Aorta (tissue), 5 donors: ENCODE data around the gene TCF4. TPM values are rescaled to one million over a fixed set of nuclear protein-coding genes. Genes with fewer than 3 reads are reported as not detected.

Experiments
- ATAC-seq: fragments of 200-7000 bp; cut with Tn5 transposase; one replicate; pipeline ENCODE4 v1.9.1; 2022; ENCODE audit warnings: moderate library complexity; ENCODE audit not compliant: low FRiP score
- DNase-seq, 2 donors: peaks; one replicate each; pipeline ENCODE4 v3.0.0-alpha.2; 2020
- H3K27ac ChIP-seq, 2 donors: one replicate each; pipeline ENCODE4 v1.5.1; 2013; ENCODE audit warnings: low read length in 2 of 2, mild to moderate bottlenecking in 2 of 2, moderate library complexity in 2 of 2, control low read depth in 1 of 2, inconsistent platforms in 1 of 2, low read depth in 1 of 2
- H3K27me3 ChIP-seq, 2 donors: one replicate each; pipeline ENCODE4 v1.6.1; 2013; ENCODE audit warnings: control low read depth in 1 of 2, low read length in 1 of 2, mild to moderate bottlenecking in 1 of 2, moderate library complexity in 1 of 2; ENCODE audit not compliant: insufficient read depth in 2 of 2, control insufficient read depth in 1 of 2
- H3K36me3 ChIP-seq, 2 donors: one replicate each; pipeline ENCODE4 v1.6.1; 2013; ENCODE audit warnings: control low read depth in 1 of 2, low read length in 1 of 2, mild to moderate bottlenecking in 1 of 2; ENCODE audit not compliant: insufficient read depth in 2 of 2, control insufficient read depth in 1 of 2
- H3K4me1 ChIP-seq, 2 donors: one replicate each; pipeline ENCODE4 v1.6.1; 2013; ENCODE audit warnings: low read length in 2 of 2, control low read depth in 1 of 2, mild to moderate bottlenecking in 1 of 2, moderate library complexity in 1 of 2; ENCODE audit not compliant: insufficient read depth in 2 of 2, control insufficient read depth in 1 of 2
- H3K4me3 ChIP-seq, 2 donors: one replicate each; pipeline ENCODE4 v1.5.1; 2013; ENCODE audit warnings: low read length in 2 of 2, control low read depth in 1 of 2, mild to moderate bottlenecking in 1 of 2
- H3K9me3 ChIP-seq: one replicate; pipeline ENCODE4 v1.6.1; 2013; ENCODE audit warnings: mild to moderate bottlenecking, low read length; ENCODE audit not compliant: control insufficient read depth
- WGBS, 2 donors: extraction: QIAGEN DNeasy Blood & Tissue Kit; methylation state at CpG; one replicate each; pipeline ENCODE4 v1.1.7; 2013; 5-methylcytosine and 5-hydroxymethylcytosine counted together
- intact Hi-C, 2 donors: fragments of 100-400 bp; cut with DNase I; formaldehyde crosslinking; loops; one replicate each; pipeline versions ENCODE4 v1.14.2 to v1.15.0; 2022
- polyA plus RNA-seq, 2 donors: library from polyadenylated mRNA; stranded (reverse); fragments of 200-250 nt; gene quantifications; one replicate each; pipeline ENCODE4 v1.2.3, GENCODE V29; 2013
- total RNA-seq, 2 donors: library from RNA; stranded (reverse); fragmentation: NEBNext Ultra II Directional; extraction: Animal tissue kit (Norgen Biotek cat#: 25700); gene quantifications; one replicate each; pipeline ENCODE4 v1.2.1, GENCODE V29; 2021
- donor health status: healthy with polysubstance abuse.
- donor health status: Bipolar disorder and iron deficiency.
- donor health status: DM: no; HTN: no; CAD: no.
- donor health status: DM: no; HTN: no; CAD: no.
- donor health status: DM: yes; HTN: yes; CAD: no.

Gene TCF4
- total and polyA plus RNA-seq, 4 donors: 11.8 to 297 (median 75.0) TPM

GRCh38 chr18:55387139-55387984, 200.6 kb downstream of the TCF4 start:
- Histone ChIP-seq H3K4me3 (no peak overlapping the region), H3K9me3 (no peaks in the 10 kb centered on the region), H3K4me1 (no peaks in the 10 kb centered on the region), H3K27ac (no peak overlapping the region), H3K36me3 (peaks cover 0 to 3% of the 10 kb centered on the region in 2 donors), H3K27me3 (no peaks in the 10 kb centered on the region)
- DNase-seq (no peak), ATAC-seq (peak; percentile 36)
- 39 to 42% methylated on average over 8 of the region's 8 CpGs for WGBS, 2 donors
- intact Hi-C loops: no loop called here

DNA sequence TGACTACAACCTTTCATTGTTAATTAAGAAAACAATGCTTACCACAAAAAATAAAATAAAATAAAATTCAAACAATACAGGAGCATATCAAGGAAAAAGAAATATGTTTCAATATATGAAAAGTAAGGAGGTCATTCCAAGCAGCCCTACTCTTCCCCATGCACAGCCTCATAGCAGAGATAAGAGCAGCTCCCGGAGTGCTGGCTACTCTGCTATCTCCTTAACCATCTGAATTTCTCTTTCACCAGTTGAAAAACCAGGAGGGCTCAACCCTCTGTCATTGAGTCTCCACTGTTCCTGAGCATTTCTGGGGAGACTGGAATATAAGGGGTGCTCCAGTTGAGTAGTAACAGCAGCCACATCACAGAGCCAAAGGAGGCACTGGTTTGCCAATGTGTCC, 201.4 kb downstream of the TCF4 start:
- Histone ChIP-seq H3K27me3 (no peaks in the 10 kb centered on the region), H3K9me3 (no peaks in the 10 kb centered on the region), H3K27ac (no peak overlapping the region), H3K36me3 (peaks cover 0 to 3% of the 10 kb centered on the region in 2 donors), H3K4me3 (no peak overlapping the region), H3K4me1 (no peaks in the 10 kb centered on the region)
- DNase-seq (no peak), ATAC-seq (no peak)
- WGBS, 2 donors: 90 to 92% methylated on average over 1 of the region's 1 CpG
- intact Hi-C loops: no loop called here

GRCh38 chr18:55385770-55386169, 202.2 kb downstream of the TCF4 start:
- peaks cover 0 to 4% of the 10 kb centered on the region in 2 donors for H3K36me3 ChIP-seq
- ATAC-seq: no peak

GRCh38 chr18:55384551-55385275, 203.3 kb downstream of the TCF4 start:
- no peaks in the 10 kb centered on the region for H3K4me1 ChIP-seq
- H3K27me3 ChIP-seq: no peaks in the 10 kb centered on the region
- peaks cover 0 to 5% of the 10 kb centered on the region in 2 donors for H3K36me3 ChIP-seq
- H3K27ac ChIP-seq: no peak overlapping the region
- DNase-seq: no peak
- H3K4me3 ChIP-seq: no peak overlapping the region
- intact Hi-C loops: no loop called here
- no peak for ATAC-seq
- 78 to 85% methylated on average over 4 of the region's 4 CpGs for WGBS, 2 donors
- H3K9me3 ChIP-seq: no peaks in the 10 kb centered on the region

More at GRCh38 chr18:55385770-55386169, 202.2 kb downstream of the TCF4 start:
- intact Hi-C loops: no loop called here
- no peaks in the 10 kb centered on the region for H3K27me3 ChIP-seq
- H3K4me1 ChIP-seq: no peaks in the 10 kb centered on the region
- H3K9me3 ChIP-seq: no peaks in the 10 kb centered on the region
- WGBS, 2 donors: 83% methylated on average over 4 of the region's 4 CpGs
- no peak for DNase-seq
- no peak overlapping the region for H3K27ac ChIP-seq
- no peak overlapping the region for H3K4me3 ChIP-seq

DNA sequence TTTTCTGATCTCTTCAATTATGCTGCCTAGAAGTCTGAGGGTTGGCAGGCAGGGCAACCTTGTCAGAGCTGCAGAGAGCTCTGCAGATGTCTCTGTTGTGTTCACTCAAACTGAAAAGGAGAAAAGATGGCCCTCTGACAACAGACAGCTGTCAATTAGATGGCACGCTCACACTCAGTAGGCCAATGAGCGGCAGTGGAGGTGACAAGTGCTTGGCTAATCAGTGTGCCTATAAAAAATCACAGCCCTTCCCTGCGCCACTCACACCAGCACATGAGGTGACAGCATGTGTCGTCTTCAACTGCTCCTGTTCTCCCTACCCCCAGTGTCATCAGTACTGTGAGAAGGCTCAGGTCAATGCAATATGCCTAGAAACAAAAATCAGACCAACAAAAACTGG, 203.9 kb downstream of the TCF4 start:
- DNase-seq: no peak
- WGBS, 2 donors: 97 to 98% methylated on average over 4 of the region's 4 CpGs
- Histone ChIP-seq H3K27ac (no peak overlapping the region), H3K9me3 (no peaks in the 10 kb centered on the region), H3K36me3 (peaks cover 0 to 7% of the 10 kb centered on the region in 2 donors), H3K27me3 (no peaks in the 10 kb centered on the region), H3K4me1 (no peaks in the 10 kb centered on the region), H3K4me3 (no peak overlapping the region)
- intact Hi-C loops: no loop called here
- no peak for ATAC-seq

DNA sequence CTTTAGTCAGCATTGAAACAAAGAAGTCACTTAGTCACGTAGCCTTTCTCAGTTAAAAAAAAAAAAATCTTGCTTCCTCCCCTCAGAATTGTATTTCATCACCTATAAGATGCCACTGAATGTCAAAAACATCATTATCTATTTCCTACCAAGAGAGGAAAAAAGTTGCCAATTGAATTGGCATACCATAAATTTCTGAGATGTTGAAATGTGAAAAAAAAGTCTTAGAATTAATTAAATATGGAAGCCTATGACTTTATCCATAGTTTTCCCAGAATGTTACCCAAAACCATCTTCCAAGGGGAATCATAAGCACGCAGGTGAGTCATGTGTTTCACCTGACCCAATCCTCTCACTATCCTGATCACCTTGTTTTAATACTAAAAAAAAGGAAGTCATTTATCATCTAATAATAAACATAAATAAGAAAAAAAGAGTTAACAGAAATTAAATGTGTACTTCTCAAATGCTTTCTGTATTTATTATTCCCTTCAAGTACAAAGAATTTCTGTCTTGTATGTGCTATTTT, 205.7 kb downstream of the TCF4 start:
- H3K9me3 ChIP-seq: no peaks in the 10 kb centered on the region
- 96 to 100% methylated on average over 2 of the region's 2 CpGs for WGBS, 2 donors
- no peak overlapping the region for H3K27ac ChIP-seq
- intact Hi-C loops: no loop called here
- H3K4me1 ChIP-seq: peaks cover 0 to 1% of the 10 kb centered on the region in 2 donors
- no peak for DNase-seq
- H3K27me3 ChIP-seq: no peaks in the 10 kb centered on the region
- H3K4me3 ChIP-seq: no peak overlapping the region
- peaks cover 0 to 7% of the 10 kb centered on the region in 2 donors for H3K36me3 ChIP-seq
- no peak for ATAC-seq

GRCh38 chr18:55381277-55381676, 206.7 kb downstream of the TCF4 start:
- ATAC-seq (no peak), DNase-seq (no peak)
- H3K36me3 ChIP-seq: peaks cover 0 to 7% of the 10 kb centered on the region in 2 donors
- H3K4me1 ChIP-seq: peaks cover 1% of the 10 kb centered on the region in 2 donors
- no peaks in the 10 kb centered on the region for H3K9me3 ChIP-seq
- no peaks in the 10 kb centered on the region for H3K27me3 ChIP-seq
- no peak overlapping the region for H3K4me3 ChIP-seq
- intact Hi-C loops: no loop called here
- no peak overlapping the region for H3K27ac ChIP-seq

- intact Hi-C loops: no loop called here
- Histone ChIP-seq H3K9me3 (no peaks in the 10 kb centered on the region), H3K4me1 (peaks cover 1 to 3% of the 10 kb centered on the region in 2 donors), H3K36me3 (peaks cover 0 to 7% of the 10 kb centered on the region in 2 donors), H3K27me3 (no peaks in the 10 kb centered on the region), H3K27ac (no peak overlapping the region), H3K4me3 (no peak overlapping the region)
- ATAC-seq (no peak), DNase-seq (no peak)
- WGBS, 2 donors: 97 to 98% methylated on average over 7 of the region's 7 CpGs
Measured at GRCh38 chr18:55380589-55380988, 207.4 kb downstream of the TCF4 start.
